Natural killer cell (primary cell): Measurements from ENCODE around the gene PGBD2. TPM values are rescaled to one million over a fixed set of nuclear protein-coding genes. Genes with fewer than 3 reads are reported as not detected.
A peak's percentile ranks its signal among the peaks of the same experiment; 100 is the strongest.

Source experiments
- ATAC-seq, 3 donors: fragments of 150-1000 bp in 2 of 3; fragments of 200-7000 bp in 1 of 3; cut with Tn5 transposase; 1 replicate in 1 of 3; 2 replicates in 2 of 3; pipeline ENCODE4 v1.10.0; 2021; ENCODE audit warnings: mild to moderate bottlenecking in 2 of 3, moderate library complexity in 2 of 3
- DNase-seq, 2 donors: peaks; one replicate each; pipeline versions ENCODE4 v3.0.0 to v3.0.0-alpha.2; 2013 to 2021; ENCODE audit warnings: mixed read lengths in 1 of 2
- H3K27ac ChIP-seq: one replicate; pipeline ENCODE4 v1.5.1; 2013; ENCODE audit warnings: mild to moderate bottlenecking, low read length
- H3K27me3 ChIP-seq: one replicate; pipeline ENCODE4 v1.6.1; 2013; ENCODE audit warnings: low read length; ENCODE audit not compliant: control insufficient read depth, insufficient read depth
- H3K36me3 ChIP-seq: one replicate; pipeline ENCODE4 v1.6.1; 2013; ENCODE audit warnings: low read length; ENCODE audit not compliant: control insufficient read depth, insufficient read depth
- H3K4me1 ChIP-seq: one replicate; pipeline ENCODE4 v1.6.1; 2013; ENCODE audit warnings: low read length; ENCODE audit not compliant: control insufficient read depth, insufficient read depth
- H3K4me3 ChIP-seq: one replicate; pipeline ENCODE4 v1.5.1; 2013; ENCODE audit warnings: low read length
- H3K9me3 ChIP-seq: one replicate; pipeline ENCODE4 v1.6.1; 2013; ENCODE audit warnings: low read length; ENCODE audit not compliant: control insufficient read depth, insufficient read depth
- H3K27ac Mint-ChIP-seq, 2 donors: one replicate each; pipeline ENCODE4 v1.8.0; 2022; ENCODE audit warnings: mild to moderate bottlenecking in 2 of 2, mixed read lengths in 2 of 2, moderate library complexity in 1 of 2
- H3K27me3 Mint-ChIP-seq, 2 donors: one replicate each; pipeline ENCODE4 v1.8.0; 2022; ENCODE audit warnings: low read depth in 2 of 2, mixed read lengths in 2 of 2
- H3K36me3 Mint-ChIP-seq: one replicate; pipeline ENCODE4 v1.8.0; 2022; ENCODE audit warnings: mixed read lengths
- H3K4me1 Mint-ChIP-seq, 2 donors: one replicate each; pipeline ENCODE4 v1.8.0; 2022; ENCODE audit warnings: mixed read lengths in 2 of 2
- H3K4me3 Mint-ChIP-seq: one replicate; pipeline ENCODE4 v1.8.0; 2022; ENCODE audit warnings: mild to moderate bottlenecking, moderate library complexity, mixed read lengths
- H3K9me3 Mint-ChIP-seq, 2 donors: one replicate each; pipeline ENCODE4 v1.8.0; 2022; ENCODE audit warnings: mixed read lengths in 2 of 2
- WGBS: methylation state at CpG from one replicate; pipeline ENCODE4 v1.1.7; 2013; ENCODE audit warnings: missing lambda C conversion rate; ENCODE audit not compliant: insufficient coverage; 5-methylcytosine and 5-hydroxymethylcytosine counted together
- intact Hi-C: fragments of 100-400 bp; cut with micrococcal nuclease; formaldehyde crosslinking; loops from one replicate; pipeline ENCODE4 v1.14.2; 2022
- total RNA-seq, 4 donors: library from RNA; stranded (reverse); fragments of 120-200 nt in 1 of 4; gene quantifications; one replicate each; pipeline versions ENCODE4 v1.2.3 to v1.2.4, GENCODE V29; 2013 to 2022
- TF ChIP-seq, protein P1 (sequence below): fragments of 200-600 bp; IDR thresholded peaks from one replicate; pipeline ENCODE4 v1.8.0; 2022; ENCODE audit warnings: antibody characterized with exemption

The PGBD2 gene, protein sequence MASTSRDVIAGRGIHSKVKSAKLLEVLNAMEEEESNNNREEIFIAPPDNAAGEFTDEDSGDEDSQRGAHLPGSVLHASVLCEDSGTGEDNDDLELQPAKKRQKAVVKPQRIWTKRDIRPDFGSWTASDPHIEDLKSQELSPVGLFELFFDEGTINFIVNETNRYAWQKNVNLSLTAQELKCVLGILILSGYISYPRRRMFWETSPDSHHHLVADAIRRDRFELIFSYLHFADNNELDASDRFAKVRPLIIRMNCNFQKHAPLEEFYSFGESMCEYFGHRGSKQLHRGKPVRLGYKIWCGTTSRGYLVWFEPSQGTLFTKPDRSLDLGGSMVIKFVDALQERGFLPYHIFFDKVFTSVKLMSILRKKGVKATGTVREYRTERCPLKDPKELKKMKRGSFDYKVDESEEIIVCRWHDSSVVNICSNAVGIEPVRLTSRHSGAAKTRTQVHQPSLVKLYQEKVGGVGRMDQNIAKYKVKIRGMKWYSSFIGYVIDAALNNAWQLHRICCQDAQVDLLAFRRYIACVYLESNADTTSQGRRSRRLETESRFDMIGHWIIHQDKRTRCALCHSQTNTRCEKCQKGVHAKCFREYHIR
- 1 to 10 TPM; 3.1 to 9.2 (median 6.2) TPM for total RNA-seq
- 20.1 TPM for total RNA-seq (2013)

DNA sequence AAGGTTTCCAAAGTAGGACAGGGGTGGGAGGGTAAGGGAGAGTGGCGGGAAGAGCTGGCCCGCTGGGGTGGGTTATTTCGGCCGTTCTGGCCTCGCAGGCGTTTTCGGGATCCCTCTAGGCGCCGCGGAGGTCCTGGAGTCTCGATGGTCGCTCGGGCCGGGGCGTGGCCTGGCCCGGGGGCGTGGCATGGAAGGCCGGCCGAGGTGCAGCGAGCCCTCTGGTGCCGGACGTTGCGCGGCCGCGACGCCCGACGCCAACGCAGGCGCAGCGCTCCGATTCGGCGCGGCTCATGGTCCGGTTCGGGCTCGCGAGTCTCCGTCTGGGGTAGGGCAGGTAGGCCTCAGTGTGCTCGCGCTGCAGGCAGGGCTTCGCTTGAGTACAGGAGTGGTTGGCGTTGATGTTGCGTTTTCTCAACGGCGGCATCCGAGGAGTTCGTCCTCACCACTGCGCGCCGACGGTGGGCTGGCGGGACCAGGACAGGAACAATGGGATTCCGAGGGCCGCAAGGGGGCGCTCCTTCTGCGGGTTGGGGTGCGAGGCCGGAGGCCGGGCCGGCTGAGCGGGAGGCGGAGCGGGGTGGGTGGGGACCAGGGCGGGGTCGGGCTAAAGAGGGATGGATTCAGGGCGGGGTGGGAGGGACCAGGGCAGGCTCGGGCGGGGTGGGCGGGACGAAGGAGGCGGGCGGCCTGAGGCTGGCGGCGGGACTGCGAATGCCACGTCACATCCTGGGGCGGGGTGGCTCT lies at the start of gene PGBD2:
PGBD2 (plus strand) TSS at position 227 of the 744 bp plus-strand sequence. CDS start 7,628 bp downstream, outside the sequence.
- H3K4me3 Mint-ChIP-seq = peak within 1 kb of the TSS; percentile 94
- H3K9me3 Mint-ChIP-seq = no peaks in the 10 kb centered on the region
- Histone ChIP-seq H3K27me3 (no peaks in the 10 kb centered on the region), H3K4me1 (peaks cover 14% of the 10 kb centered on the region), H3K4me3 (peak within 1 kb of the TSS; percentile 70), H3K36me3 (no peaks in the 10 kb centered on the region), H3K27ac (peak within 1 kb of the TSS; percentile 90), H3K9me3 (no peaks in the 10 kb centered on the region)
- H3K27ac Mint-ChIP-seq = peak within 1 kb of the TSS; percentile 92 to 93
- H3K27me3 Mint-ChIP-seq = peaks cover 5 to 12% of the 10 kb centered on the region in 2 donors
- WGBS = under 1% methylated on average over 74 of the region's 80 CpGs
- H3K36me3 Mint-ChIP-seq = no peaks in the 10 kb centered on the region
- ATAC-seq (peak; percentile 82 to 90 (median 84)), DNase-seq (peak; percentile 92 to 96)
- intact Hi-C loops = loop anchor here (1.0 kb wide), 3 partner anchors 47 to 80 kb away; partner anchors contain the start of genes ZNF672 and ZNF692
- TF ChIP-seq, protein P1, sequence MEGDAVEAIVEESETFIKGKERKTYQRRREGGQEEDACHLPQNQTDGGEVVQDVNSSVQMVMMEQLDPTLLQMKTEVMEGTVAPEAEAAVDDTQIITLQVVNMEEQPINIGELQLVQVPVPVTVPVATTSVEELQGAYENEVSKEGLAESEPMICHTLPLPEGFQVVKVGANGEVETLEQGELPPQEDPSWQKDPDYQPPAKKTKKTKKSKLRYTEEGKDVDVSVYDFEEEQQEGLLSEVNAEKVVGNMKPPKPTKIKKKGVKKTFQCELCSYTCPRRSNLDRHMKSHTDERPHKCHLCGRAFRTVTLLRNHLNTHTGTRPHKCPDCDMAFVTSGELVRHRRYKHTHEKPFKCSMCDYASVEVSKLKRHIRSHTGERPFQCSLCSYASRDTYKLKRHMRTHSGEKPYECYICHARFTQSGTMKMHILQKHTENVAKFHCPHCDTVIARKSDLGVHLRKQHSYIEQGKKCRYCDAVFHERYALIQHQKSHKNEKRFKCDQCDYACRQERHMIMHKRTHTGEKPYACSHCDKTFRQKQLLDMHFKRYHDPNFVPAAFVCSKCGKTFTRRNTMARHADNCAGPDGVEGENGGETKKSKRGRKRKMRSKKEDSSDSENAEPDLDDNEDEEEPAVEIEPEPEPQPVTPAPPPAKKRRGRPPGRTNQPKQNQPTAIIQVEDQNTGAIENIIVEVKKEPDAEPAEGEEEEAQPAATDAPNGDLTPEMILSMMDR = peak; percentile 56
- peaks cover 30 to 33% of the 10 kb centered on the region in 2 donors for H3K4me1 Mint-ChIP-seq

DNA sequence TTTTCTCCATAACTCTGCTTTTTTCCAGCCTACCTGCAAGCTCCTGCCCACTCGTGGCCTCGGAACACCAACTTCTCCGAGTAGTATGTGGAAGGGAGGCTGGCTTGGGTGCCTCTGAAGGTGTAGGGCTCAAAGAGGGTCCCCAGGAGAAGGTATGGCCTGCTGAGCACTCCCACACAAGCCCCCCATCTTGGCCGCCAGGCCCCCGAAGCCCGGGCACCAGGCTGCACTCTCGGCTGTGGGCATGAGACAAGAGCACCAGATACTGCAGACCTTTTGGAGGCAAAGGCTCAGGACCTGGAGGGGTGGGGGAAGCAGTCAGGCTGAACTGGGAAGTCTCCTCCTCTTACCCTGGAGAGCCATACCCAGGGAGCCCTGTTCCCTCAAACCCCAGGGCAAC lies 48.8 kb upstream of the PGBD2 start:
- TF ChIP-seq, protein P1 = no peak
- Histone ChIP-seq H3K27ac (no peak overlapping the region), H3K36me3 (peaks cover 3% of the 10 kb centered on the region), H3K9me3 (no peaks in the 10 kb centered on the region), H3K4me1 (peaks cover 70% of the 10 kb centered on the region), H3K4me3 (no peak overlapping the region), H3K27me3 (no peaks in the 10 kb centered on the region)
- WGBS = 87% methylated on average over 7 of the region's 7 CpGs
- H3K4me1 Mint-ChIP-seq = peaks cover 30 to 41% of the 10 kb centered on the region in 2 donors
- intact Hi-C loops = no loop called here
- ATAC-seq = no peak
- H3K27ac Mint-ChIP-seq = peak overlapping the region in 1 of 2 donors; percentile 41
- no peaks in the 10 kb centered on the region for H3K9me3 Mint-ChIP-seq
- H3K27me3 Mint-ChIP-seq = no peaks in the 10 kb centered on the region
- no peak for DNase-seq
- no peaks in the 10 kb centered on the region for H3K36me3 Mint-ChIP-seq
- H3K4me3 Mint-ChIP-seq = peak overlapping the region; percentile 86

DNA sequence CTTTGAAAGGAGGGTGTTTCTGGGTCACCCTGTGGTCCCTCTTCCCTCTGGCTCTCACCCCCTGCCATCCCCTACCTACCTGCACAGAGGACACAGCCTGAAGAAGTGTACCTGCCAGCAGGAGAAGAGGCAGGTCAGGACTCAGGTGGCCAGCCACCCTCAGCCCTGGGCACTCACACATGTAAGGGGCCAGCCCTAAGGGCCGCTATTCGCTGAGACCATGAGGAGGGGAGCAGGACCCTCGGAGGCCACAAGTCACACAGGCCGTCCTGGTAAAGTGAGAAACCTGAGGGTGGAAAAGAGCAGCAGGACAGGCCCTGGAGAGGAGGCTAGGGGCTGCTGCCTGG lies 48.3 kb upstream of the PGBD2 start:
- WGBS = 20% methylated on average over 4 of the region's 4 CpGs
- Mint-ChIP-seq H3K27me3 (no peaks in the 10 kb centered on the region), H3K4me1 (peaks cover 35 to 46% of the 10 kb centered on the region in 2 donors)

More for the DNA sequence above, 48.3 kb upstream of the PGBD2 start:
- Histone ChIP-seq H3K4me3 (peak overlapping the region; percentile 53), H3K27me3 (no peaks in the 10 kb centered on the region), H3K9me3 (no peaks in the 10 kb centered on the region), H3K4me1 (peaks cover 68% of the 10 kb centered on the region), H3K27ac (no peak overlapping the region), H3K36me3 (peaks cover 3% of the 10 kb centered on the region)
- DNase-seq (no peak), ATAC-seq (no peak)
- Mint-ChIP-seq H3K27ac (peak overlapping the region; percentile 90 to 94), H3K9me3 (no peaks in the 10 kb centered on the region), H3K36me3 (no peaks in the 10 kb centered on the region), H3K4me3 (peak overlapping the region; percentile 86)
- intact Hi-C loops = loop anchor here (1.0 kb wide), 2 partner anchors 19 to 31 kb away; partner anchors contain the start of gene ZNF672
- TF ChIP-seq, protein P1 = no peak
